GM19025 (cell line): ENCODE data around the gene TTC17.
"Not testable (repeated sequence)": the region's sequence is repeated elsewhere in the genome, so short reads cannot be mapped to it uniquely, and the experiment has no call there.

Experiments
- ATAC-seq: cut with Tn5 transposase; IDR thresholded peaks from one replicate; pipeline ENCODE4 v1.9.1; 2021; ENCODE audit warnings: mild to moderate bottlenecking, low read depth, moderate library complexity; ENCODE audit not compliant: unreplicated experiment

TTC17 gene, protein sequence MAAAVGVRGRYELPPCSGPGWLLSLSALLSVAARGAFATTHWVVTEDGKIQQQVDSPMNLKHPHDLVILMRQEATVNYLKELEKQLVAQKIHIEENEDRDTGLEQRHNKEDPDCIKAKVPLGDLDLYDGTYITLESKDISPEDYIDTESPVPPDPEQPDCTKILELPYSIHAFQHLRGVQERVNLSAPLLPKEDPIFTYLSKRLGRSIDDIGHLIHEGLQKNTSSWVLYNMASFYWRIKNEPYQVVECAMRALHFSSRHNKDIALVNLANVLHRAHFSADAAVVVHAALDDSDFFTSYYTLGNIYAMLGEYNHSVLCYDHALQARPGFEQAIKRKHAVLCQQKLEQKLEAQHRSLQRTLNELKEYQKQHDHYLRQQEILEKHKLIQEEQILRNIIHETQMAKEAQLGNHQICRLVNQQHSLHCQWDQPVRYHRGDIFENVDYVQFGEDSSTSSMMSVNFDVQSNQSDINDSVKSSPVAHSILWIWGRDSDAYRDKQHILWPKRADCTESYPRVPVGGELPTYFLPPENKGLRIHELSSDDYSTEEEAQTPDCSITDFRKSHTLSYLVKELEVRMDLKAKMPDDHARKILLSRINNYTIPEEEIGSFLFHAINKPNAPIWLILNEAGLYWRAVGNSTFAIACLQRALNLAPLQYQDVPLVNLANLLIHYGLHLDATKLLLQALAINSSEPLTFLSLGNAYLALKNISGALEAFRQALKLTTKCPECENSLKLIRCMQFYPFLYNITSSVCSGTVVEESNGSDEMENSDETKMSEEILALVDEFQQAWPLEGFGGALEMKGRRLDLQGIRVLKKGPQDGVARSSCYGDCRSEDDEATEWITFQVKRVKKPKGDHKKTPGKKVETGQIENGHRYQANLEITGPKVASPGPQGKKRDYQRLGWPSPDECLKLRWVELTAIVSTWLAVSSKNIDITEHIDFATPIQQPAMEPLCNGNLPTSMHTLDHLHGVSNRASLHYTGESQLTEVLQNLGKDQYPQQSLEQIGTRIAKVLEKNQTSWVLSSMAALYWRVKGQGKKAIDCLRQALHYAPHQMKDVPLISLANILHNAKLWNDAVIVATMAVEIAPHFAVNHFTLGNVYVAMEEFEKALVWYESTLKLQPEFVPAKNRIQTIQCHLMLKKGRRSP

DNA sequence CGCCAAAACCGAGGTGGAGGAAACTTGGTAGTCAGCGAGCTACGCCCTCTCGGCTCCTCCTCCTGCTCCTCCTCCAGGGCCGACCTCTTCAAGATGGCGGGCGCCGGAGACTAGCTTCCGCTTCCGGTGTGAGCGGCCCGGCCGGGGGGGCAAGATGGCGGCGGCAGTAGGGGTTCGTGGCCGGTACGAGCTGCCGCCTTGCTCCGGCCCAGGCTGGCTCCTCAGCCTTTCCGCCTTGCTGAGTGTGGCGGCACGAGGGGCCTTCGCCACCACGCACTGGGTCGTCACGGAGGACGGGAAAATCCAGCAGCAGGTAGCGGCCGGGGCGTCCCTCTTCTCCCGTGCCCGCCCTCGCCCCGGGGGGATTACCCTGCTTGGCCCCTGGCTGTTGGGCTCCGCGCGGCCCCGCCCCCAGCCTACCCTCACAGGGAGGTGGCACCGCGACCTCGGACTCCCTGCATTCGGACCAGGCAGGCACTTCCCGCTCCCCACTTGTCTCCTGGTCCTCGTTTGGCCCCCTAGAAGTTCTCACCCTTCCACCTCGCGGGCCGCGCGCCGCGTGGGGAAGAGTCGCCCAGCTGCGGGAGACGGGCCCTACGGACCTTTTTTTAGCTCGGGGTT is at the start of gene TTC17:
TTC17 (plus strand) TSS at position 120 of the 621 bp plus-strand sequence; CDS start at position 155, 35 bp downstream.
- ATAC-seq, result peak; percentile 94

GRCh38 chr11:43311791-43312607 is 46.7 kb upstream of the TTC17 start, which contains the start of gene API5:
Gene API5 (plus strand): TSS chr11:43311996. CDS start chr11:43312128, 132 bp downstream.
- ATAC-seq, result peak; percentile 99

DNA sequence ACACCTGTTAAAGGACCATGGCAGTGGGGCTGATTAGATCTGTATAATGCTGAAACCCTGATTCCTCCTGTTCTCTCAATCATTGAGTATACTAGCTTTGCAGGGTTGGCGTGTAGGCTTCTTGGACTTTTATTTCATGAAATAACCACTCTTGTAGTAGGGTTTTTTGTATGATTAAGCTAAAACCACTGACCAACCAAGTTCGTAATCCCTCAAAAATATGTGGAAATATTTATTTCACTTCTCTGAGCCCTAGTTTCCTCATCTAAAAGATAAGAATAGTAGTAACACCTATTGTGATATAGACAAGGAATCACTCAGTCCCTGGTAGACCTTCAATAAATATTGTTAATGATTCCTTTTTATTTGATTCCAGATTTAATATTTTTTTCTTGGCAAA is 42.8 kb upstream of the TTC17 start:
- ATAC-seq, result no peak

GRCh38 chr11:43316451-43316850 is 42.3 kb upstream of the TTC17 start:
- no peak for ATAC-seq

GRCh38 chr11:43327987-43328386 is 30.7 kb upstream of the TTC17 start:
- no peak for ATAC-seq

GRCh38 chr11:43328482-43328881 is 30.2 kb upstream of the TTC17 start:
- no peak for ATAC-seq

GRCh38 chr11:43341159-43341558 is 17.6 kb upstream of the TTC17 start:
- no peak for ATAC-seq

DNA sequence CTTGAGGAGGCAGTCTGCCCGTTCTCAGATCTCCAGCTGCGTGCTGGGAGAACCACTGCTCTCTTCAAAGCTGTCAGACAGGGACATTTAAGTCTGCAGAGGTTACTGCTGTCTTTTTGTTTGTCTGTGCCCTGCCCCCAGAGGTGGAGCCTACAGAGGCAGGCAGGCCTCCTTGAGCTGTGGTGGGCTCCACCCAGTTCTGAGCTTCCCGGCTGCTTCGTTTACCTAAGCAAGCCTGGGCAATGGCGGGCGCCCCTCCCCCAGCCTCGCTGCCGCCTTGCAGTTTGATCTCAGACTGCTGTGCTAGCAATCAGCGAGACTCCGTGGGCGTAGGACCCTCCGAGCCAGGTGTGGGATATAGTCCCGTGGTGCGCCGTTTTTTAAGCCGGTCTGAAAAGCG is 7.3 kb upstream of the TTC17 start:
- ATAC-seq, result not testable (repeated sequence)

DNA sequence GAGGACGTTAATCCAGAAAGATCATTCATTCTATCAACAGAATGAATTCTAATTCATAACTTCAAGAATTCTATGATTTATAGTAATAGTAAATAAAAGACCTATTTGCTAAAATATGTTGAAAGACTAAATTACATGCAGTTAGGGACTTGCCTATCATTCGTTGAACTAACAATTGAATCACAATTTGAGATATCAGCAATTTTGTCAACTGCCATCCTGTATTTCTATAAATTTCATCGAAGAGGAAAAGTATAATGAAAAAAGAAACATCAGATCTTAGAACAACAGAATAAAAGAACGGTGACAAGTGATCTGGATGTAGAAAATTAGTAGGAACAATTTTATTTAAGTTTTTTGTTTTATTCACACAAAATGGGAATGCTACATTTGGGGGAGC is 4.4 kb upstream of the TTC17 start:
- ATAC-seq, result no peak

- no peak for ATAC-seq
Observed at GRCh38 chr11:43356336-43356735, 2.4 kb upstream of the TTC17 start.

DNA sequence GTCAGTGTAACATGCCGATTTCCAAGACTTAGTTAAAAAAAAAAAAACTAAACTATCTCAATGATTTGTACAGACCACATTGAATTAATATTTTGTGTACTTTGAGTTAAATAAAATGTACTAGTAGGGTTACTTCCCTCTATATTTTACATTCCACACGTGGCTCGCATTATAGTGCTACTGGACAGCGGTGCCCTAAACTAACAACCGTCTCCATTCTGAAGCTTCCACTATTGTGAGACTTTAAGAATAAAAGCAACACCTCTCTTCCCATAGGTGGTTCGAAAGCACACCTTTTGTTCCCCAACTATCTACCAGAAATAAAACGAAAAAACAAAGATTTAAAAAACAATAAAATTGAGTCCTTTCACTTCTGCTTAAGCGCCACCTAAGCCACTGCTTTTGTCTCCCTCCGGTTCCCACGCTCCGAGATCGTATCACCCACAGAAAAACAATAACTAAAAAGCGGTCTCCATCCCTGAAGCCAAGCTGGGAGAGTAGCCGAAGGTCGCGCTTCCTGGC is 380 bp upstream of the TTC17 start:
- no peak for ATAC-seq

DNA sequence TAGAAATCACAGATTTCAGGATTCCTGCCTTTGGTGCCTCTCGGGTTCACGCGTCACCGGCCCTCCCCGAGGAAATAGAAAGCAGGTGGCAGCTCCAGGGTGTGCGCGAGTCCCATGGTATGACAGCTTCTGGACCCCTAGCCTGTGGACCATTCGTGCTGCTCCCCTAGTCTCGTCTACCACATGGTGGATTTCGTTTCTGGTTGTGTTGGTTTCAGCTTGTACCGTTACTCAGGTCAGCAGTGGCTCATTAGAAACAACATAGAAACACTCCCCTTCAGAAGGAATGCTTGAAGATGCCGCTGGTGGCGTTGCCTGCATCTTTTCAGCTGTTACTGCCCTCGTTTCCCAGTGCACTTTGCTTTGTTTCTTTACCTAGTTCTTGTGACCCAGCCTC is 700 bp downstream of the TTC17 start:
- ATAC-seq, result peak; percentile 30

DNA sequence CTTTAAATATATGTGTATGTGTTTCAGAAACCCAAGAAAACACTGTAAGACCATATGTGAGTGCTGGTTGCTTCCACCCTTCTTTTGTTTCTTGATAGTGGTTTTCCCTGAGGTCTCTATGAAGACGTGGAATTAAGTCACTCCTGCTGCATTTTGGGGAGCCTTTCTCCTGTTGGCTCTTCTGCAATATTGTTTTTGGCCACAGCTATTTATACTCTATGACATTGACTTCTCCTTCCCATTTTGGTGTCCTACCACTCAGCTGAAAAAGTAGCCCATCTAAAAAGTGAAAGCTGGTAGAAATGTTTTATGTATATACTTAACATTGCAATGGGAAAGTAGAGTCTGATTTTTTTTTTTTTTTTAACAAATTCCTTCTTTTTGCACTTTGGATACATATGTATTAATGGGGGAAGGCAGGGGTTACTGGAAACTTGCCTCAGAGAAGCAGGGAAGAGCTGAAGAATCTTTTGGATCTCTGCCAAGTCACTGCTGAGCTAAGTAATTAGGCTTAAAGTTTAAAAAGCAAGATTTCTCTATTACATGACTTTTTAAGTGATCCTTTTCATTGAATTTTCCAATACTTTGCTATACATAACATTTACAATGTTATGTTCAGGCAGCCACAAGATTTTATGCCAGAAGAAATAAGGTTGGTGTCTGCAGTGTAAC is 1.8 kb downstream of the TTC17 start:
- ATAC-seq, result no peak

DNA sequence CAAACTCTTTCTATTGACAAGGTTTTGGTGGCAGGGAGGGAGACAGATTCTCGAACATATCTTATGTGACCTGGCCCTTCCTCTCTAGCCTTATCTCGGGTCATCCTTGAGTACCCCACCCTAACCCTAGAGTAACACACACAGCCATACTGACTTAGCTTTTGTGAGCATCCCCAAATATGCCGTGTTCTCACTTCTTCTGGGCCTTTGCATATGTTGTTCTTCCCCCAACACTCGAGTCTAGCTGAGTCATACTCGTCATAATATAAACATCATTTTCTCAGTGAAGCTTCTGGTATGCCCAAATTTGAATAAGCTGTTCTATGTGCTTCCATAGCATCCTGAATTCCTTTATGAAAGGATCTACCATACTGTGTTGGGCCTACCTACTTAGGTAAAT is 8.0 kb downstream of the TTC17 start:
- ATAC-seq, result no peak

- ATAC-seq, result no peak
Observed at GRCh38 chr11:43367382-43368178, 8.9 kb downstream of the TTC17 start.

GRCh38 chr11:43376065-43376464 is 17.3 kb downstream of the TTC17 start:
- no peak for ATAC-seq

GRCh38 chr11:43376594-43376993 is 17.9 kb downstream of the TTC17 start:
- no peak for ATAC-seq

GRCh38 chr11:43377389-43377788 is 18.7 kb downstream of the TTC17 start:
- no peak for ATAC-seq
